Astrocyte (in vitro differentiated cells and primary cell): ENCODE results near the gene CCL22. TPM values are rescaled to one million over a fixed set of nuclear protein-coding genes. Genes with fewer than 3 reads are reported as not detected.

ENCODE experiments used
- DNase-seq: peaks from one replicate; pipeline ENCODE4 v3.0.0-alpha.2; 2010; ENCODE audit warnings: low read depth
- FAIRE-seq: peaks from 2 replicates; lab custom pipeline; 2011; peaks lifted over from hg19 to GRCh38; lab: Jason Lieb, UNC
- H2AFZ ChIP-seq: 2 replicates; pipeline ENCODE4 v1.6.0; 2012; ENCODE audit warnings: low read depth, low read length, inconsistent platforms
- H3K27ac ChIP-seq: 2 replicates; pipeline ENCODE4 v1.5.1; 2011; ENCODE audit warnings: low read depth, low read length, inconsistent platforms
- H3K27me3 ChIP-seq: 2 replicates; pipeline ENCODE4 v1.6.0; 2011; ENCODE audit warnings: low read length, inconsistent platforms; ENCODE audit not compliant: insufficient read depth
- H3K36me3 ChIP-seq: 2 replicates; pipeline ENCODE4 v1.5.1; 2011; ENCODE audit warnings: low read length, inconsistent platforms; ENCODE audit not compliant: insufficient read depth
- H3K4me1 ChIP-seq: 2 replicates; pipeline ENCODE4 v1.5.1; 2011; ENCODE audit warnings: low read length, inconsistent platforms; ENCODE audit not compliant: insufficient read depth
- H3K4me2 ChIP-seq: 2 replicates; pipeline ENCODE4 v1.6.0; 2012; ENCODE audit warnings: low read length, inconsistent platforms
- H3K4me3 ChIP-seq: 2 replicates; pipeline ENCODE4 v1.5.1; 2011; ENCODE audit warnings: low read depth, mild to moderate bottlenecking, low read length, inconsistent platforms; ENCODE audit not compliant: insufficient read depth
- H3K79me2 ChIP-seq: 2 replicates; pipeline ENCODE4 v1.6.0; 2012; ENCODE audit warnings: mild to moderate bottlenecking, low read length, inconsistent platforms; ENCODE audit not compliant: insufficient read depth
- H3K9ac ChIP-seq: 2 replicates; pipeline ENCODE4 v1.6.0; 2012; ENCODE audit warnings: mild to moderate bottlenecking, low read length, inconsistent platforms
- H3K9me3 ChIP-seq: 2 replicates; pipeline ENCODE4 v1.5.1; 2012; ENCODE audit warnings: low read depth, mild to moderate bottlenecking, low read length, inconsistent platforms; ENCODE audit not compliant: insufficient read depth
- H4K20me1 ChIP-seq: 2 replicates; pipeline ENCODE4 v1.6.0; 2012; ENCODE audit warnings: low read length, inconsistent platforms; ENCODE audit not compliant: insufficient read depth
- H3K27ac Mint-ChIP-seq: one replicate; pipeline ENCODE4 v1.8.0; 2021; ENCODE audit warnings: mild to moderate bottlenecking, mixed read lengths; ENCODE audit not compliant: unreplicated experiment
- H3K27me3 Mint-ChIP-seq: one replicate; pipeline ENCODE4 v1.8.0; 2021; ENCODE audit warnings: low read depth, mixed read lengths; ENCODE audit not compliant: unreplicated experiment
- H3K36me3 Mint-ChIP-seq: one replicate; pipeline ENCODE4 v1.8.0; 2021; ENCODE audit warnings: low read depth, mixed read lengths; ENCODE audit not compliant: unreplicated experiment
- H3K4me1 Mint-ChIP-seq: one replicate; pipeline ENCODE4 v1.8.0; 2021; ENCODE audit warnings: low read depth, mixed read lengths; ENCODE audit not compliant: unreplicated experiment
- H3K4me3 Mint-ChIP-seq: one replicate; pipeline ENCODE4 v1.8.0; 2021; ENCODE audit warnings: mild to moderate bottlenecking, moderate library complexity, mixed read lengths; ENCODE audit not compliant: unreplicated experiment
- H3K9me3 Mint-ChIP-seq: one replicate; pipeline ENCODE4 v1.8.0; 2021; ENCODE audit warnings: mild to moderate bottlenecking, mixed read lengths; ENCODE audit not compliant: unreplicated experiment
- EZH2 ChIP-seq: IDR thresholded peaks from 2 replicates; pipeline ENCODE4 v1.6.1; 2012; ENCODE audit warnings: mild to moderate bottlenecking, low read length, inconsistent platforms; ENCODE audit not compliant: insufficient read depth
- total RNA-seq: library from RNA; stranded (reverse); gene quantifications from 2 replicates; pipeline ENCODE4 v1.2.1, GENCODE V29; 2021
- TF ChIP-seq, protein P1 (sequence below): IDR thresholded peaks from 2 replicates; pipeline ENCODE4 v1.5.1; 2011; ENCODE audit warnings: low read depth, mild to moderate bottlenecking, inconsistent platforms, low read length, moderate library complexity; ENCODE audit not compliant: insufficient read depth

Gene CCL22
- total RNA-seq, 1 donor from 2014 or later = not detected

DNA sequence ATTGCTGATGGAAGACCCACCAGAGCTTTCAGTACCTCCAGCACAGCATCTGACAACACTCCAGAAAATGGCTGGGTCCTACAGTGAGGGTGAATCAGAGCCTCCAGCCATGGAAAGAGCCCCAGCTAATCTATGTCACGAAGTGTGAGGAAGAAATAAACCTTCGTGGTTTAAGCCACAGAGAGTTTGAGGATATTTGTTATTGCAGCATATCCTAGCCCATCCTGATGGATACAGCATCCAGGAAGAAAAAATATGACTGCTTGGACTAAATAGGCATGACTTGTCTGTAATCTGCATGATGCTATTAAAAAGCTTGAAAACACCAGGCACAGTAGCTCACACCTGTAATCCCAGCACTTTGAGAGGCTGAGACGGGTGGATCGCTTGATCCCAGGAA, 32.7 kb downstream of the CCL22 start:
- DNase-seq (no peak), FAIRE-seq (no peak)
- Histone ChIP-seq H3K79me2 (no peaks in the 10 kb centered on the region), H3K4me2 (no peak overlapping the region), H3K27me3 (peaks cover 9% of the 10 kb centered on the region), H3K27ac (no peak overlapping the region), H4K20me1 (no peaks in the 10 kb centered on the region), H3K9me3 (peaks cover 3% of the 10 kb centered on the region), H3K36me3 (no peaks in the 10 kb centered on the region), H3K4me3 (no peak overlapping the region), H3K4me1 (no peaks in the 10 kb centered on the region), H2AFZ (no peak overlapping the region), H3K9ac (no peak overlapping the region)
- H3K27me3 Mint-ChIP-seq = peaks cover 12% of the 10 kb centered on the region
- peaks cover 3% of the 10 kb centered on the region for H3K4me1 Mint-ChIP-seq
- TF ChIP-seq, protein P1, sequence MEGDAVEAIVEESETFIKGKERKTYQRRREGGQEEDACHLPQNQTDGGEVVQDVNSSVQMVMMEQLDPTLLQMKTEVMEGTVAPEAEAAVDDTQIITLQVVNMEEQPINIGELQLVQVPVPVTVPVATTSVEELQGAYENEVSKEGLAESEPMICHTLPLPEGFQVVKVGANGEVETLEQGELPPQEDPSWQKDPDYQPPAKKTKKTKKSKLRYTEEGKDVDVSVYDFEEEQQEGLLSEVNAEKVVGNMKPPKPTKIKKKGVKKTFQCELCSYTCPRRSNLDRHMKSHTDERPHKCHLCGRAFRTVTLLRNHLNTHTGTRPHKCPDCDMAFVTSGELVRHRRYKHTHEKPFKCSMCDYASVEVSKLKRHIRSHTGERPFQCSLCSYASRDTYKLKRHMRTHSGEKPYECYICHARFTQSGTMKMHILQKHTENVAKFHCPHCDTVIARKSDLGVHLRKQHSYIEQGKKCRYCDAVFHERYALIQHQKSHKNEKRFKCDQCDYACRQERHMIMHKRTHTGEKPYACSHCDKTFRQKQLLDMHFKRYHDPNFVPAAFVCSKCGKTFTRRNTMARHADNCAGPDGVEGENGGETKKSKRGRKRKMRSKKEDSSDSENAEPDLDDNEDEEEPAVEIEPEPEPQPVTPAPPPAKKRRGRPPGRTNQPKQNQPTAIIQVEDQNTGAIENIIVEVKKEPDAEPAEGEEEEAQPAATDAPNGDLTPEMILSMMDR = no peak
- TF ChIP-seq EZH2 = no peak
- H3K9me3 Mint-ChIP-seq = peaks cover 6% of the 10 kb centered on the region
- H3K27ac Mint-ChIP-seq = no peak overlapping the region
- peaks cover 2% of the 10 kb centered on the region for H3K36me3 Mint-ChIP-seq
- H3K4me3 Mint-ChIP-seq = no peak overlapping the region

DNA sequence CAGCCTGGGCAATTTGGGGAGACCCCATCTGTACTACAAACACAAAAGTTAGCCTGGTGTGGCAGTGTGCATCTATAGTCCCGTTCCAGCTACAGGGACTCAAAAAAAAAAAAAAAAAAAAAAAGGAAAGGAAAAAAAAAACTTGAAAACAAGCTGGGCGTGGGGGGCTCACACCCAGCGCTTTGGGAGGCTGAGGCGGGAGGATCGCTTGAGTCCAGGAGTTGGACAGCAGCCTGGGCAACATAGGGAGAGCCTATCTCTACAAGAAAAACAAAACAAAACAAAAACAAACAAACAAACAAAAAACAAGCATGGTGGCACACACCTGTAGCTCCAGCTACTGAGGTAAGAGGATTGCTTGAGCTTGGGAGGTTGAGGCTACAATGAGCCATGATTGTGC, 33.1 kb downstream of the CCL22 start:
- Mint-ChIP-seq H3K27me3 (peaks cover 13% of the 10 kb centered on the region), H3K4me1 (no peaks in the 10 kb centered on the region), H3K36me3 (peaks cover 2% of the 10 kb centered on the region), H3K27ac (no peak overlapping the region), H3K4me3 (no peak overlapping the region), H3K9me3 (peaks cover 6% of the 10 kb centered on the region)
- Histone ChIP-seq H3K27me3 (peaks cover 9% of the 10 kb centered on the region), H3K4me1 (no peaks in the 10 kb centered on the region), H3K9ac (no peak overlapping the region), H3K4me2 (no peak overlapping the region), H3K4me3 (no peak overlapping the region), H4K20me1 (no peaks in the 10 kb centered on the region), H3K27ac (no peak overlapping the region), H3K79me2 (no peaks in the 10 kb centered on the region), H3K36me3 (no peaks in the 10 kb centered on the region), H2AFZ (no peak overlapping the region), H3K9me3 (peaks cover 3% of the 10 kb centered on the region)
- DNase-seq = no peak
- no peak for TF ChIP-seq EZH2
- TF ChIP-seq, protein P1 = no peak
- FAIRE-seq = no peak

DNA sequence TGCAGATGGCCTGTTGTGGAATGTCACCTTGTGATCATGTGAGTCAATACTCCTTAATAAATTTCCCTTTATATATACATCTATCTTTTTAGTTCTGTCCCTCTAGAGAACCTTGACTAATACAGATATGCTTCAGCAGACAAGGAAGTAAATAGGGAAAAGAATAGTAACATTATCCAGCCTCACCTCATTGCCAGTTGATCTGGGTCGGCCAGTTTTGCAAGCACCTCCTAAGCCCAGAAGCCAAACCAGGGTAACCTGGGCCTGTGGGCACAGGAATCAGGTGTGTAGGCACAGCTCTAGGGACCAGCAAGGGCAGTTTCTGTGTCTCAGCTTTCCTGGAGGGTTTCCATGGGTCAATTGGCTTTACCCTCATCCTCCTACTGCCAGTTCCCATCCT, 34.1 kb downstream of the CCL22 start:
- Histone ChIP-seq H3K4me3 (no peak overlapping the region), H4K20me1 (no peaks in the 10 kb centered on the region), H3K4me2 (no peak overlapping the region), H3K9ac (no peak overlapping the region), H3K4me1 (no peaks in the 10 kb centered on the region), H3K27me3 (peaks cover 13% of the 10 kb centered on the region), H2AFZ (no peak overlapping the region), H3K79me2 (no peaks in the 10 kb centered on the region), H3K36me3 (no peaks in the 10 kb centered on the region), H3K9me3 (peaks cover 3% of the 10 kb centered on the region), H3K27ac (no peak overlapping the region)
- DNase-seq = no peak
- H3K9me3 Mint-ChIP-seq = peaks cover 6% of the 10 kb centered on the region
- H3K27me3 Mint-ChIP-seq = peaks cover 21% of the 10 kb centered on the region
- TF ChIP-seq, protein P1 = no peak
- no peak for TF ChIP-seq EZH2
- H3K4me1 Mint-ChIP-seq = no peaks in the 10 kb centered on the region
- peaks cover 2% of the 10 kb centered on the region for H3K36me3 Mint-ChIP-seq
- no peak for FAIRE-seq
- no peak overlapping the region for H3K27ac Mint-ChIP-seq
- H3K4me3 Mint-ChIP-seq = no peak overlapping the region
